Thyroid gland (tissue), 4 donors: ENCODE results near the gene CETN1. TPM values are rescaled to one million over a fixed set of nuclear protein-coding genes. Genes with fewer than 3 reads are reported as not detected.

Experiments used
- DNase-seq, 2 donors: peaks; one replicate each; pipeline ENCODE4 v3.0.0-alpha.2; 2019
- H3K27ac ChIP-seq, 3 donors: fragments of 200-600 bp; sonication (generic); 1 replicate in 2 of 3; 2 replicates in 1 of 3; pipeline ENCODE4 v1.5.1; 2016 to 2019; ENCODE audit warnings: mild to moderate bottlenecking in 1 of 3, moderate library complexity in 1 of 3
- H3K27me3 ChIP-seq: fragments of 200-600 bp; sonication (generic); one replicate; pipeline ENCODE4 v1.5.1; 2019
- H3K36me3 ChIP-seq, 2 donors: fragments of 200-600 bp; sonication (generic); one replicate each; pipeline ENCODE4 v1.5.1; 2016 to 2019
- H3K4me1 ChIP-seq, 2 donors: fragments of 200-600 bp; sonication (generic); one replicate each; pipeline ENCODE4 v1.5.1; 2017 to 2019
- H3K4me3 ChIP-seq, 3 donors: fragments of 200-600 bp; sonication (generic); replicated peaks in 1 of 3; 1 replicate in 2 of 3; 2 replicates in 1 of 3; pipeline ENCODE4 v1.5.1; 2016; ENCODE audit warnings: mild to moderate bottlenecking in 1 of 3
- H3K9me3 ChIP-seq: fragments of 200-600 bp; sonication (generic); one replicate; pipeline ENCODE4 v1.5.1; 2017
- POLR2A ChIP-seq, 2 donors: fragments of 450-650 bp; IDR thresholded peaks; one replicate each; pipeline ENCODE4 v1.6.1; 2017; ENCODE audit warnings: antibody characterized with exemption in 2 of 2, mild to moderate bottlenecking in 2 of 2, moderate library complexity in 1 of 2
- WGBS, 2 donors: methylation state at CpG; one replicate each; pipeline ENCODE4 v1.1.5; 2017; 5-methylcytosine and 5-hydroxymethylcytosine counted together
- intact Hi-C: fragments of 100-400 bp; cut with DNase I; formaldehyde crosslinking; loops from one replicate; pipeline ENCODE4 v1.15.1; 2023
- total RNA-seq, 4 donors: library from RNA; depleted of rRNA; stranded (reverse); fragments of >200 nt; gene quantifications; one replicate each; pipeline ENCODE4 v1.2.3, GENCODE V29; 2016
- TF ChIP-seq, protein P1 (sequence below), 6 experiments: fragments of 200-600 bp in 3 of 6; fragments of 450-650 bp in 3 of 6; sonication (generic) in 3 of 6; IDR thresholded peaks; one replicate each; pipeline ENCODE4 v1.5.1; 2016 to 2019; ENCODE audit warnings: antibody characterized with exemption in 6 of 6, mild to moderate bottlenecking in 2 of 6, inconsistent platforms in 1 of 6, moderate library complexity in 1 of 6

The CETN1 gene
- total RNA-seq, 4 donors from 2014 or later, result 0.27 TPM; not detected in 3

- 84 to 89% methylated on average over 3 of the region's 3 CpGs for WGBS, 2 donors
- peaks cover 0 to 11% of the 10 kb centered on the region in 2 donors for H3K4me1 ChIP-seq
- no peak for DNase-seq
- H3K4me3 ChIP-seq, result no peak overlapping the region
- H3K27ac ChIP-seq, result no peak overlapping the region
- H3K36me3 ChIP-seq, result no peaks in the 10 kb centered on the region
- H3K27me3 ChIP-seq, result no peaks in the 10 kb centered on the region
- TF ChIP-seq, protein P1, sequence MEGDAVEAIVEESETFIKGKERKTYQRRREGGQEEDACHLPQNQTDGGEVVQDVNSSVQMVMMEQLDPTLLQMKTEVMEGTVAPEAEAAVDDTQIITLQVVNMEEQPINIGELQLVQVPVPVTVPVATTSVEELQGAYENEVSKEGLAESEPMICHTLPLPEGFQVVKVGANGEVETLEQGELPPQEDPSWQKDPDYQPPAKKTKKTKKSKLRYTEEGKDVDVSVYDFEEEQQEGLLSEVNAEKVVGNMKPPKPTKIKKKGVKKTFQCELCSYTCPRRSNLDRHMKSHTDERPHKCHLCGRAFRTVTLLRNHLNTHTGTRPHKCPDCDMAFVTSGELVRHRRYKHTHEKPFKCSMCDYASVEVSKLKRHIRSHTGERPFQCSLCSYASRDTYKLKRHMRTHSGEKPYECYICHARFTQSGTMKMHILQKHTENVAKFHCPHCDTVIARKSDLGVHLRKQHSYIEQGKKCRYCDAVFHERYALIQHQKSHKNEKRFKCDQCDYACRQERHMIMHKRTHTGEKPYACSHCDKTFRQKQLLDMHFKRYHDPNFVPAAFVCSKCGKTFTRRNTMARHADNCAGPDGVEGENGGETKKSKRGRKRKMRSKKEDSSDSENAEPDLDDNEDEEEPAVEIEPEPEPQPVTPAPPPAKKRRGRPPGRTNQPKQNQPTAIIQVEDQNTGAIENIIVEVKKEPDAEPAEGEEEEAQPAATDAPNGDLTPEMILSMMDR (IDR thresholded peaks at IDR 0.05), result no peak
- intact Hi-C loops, result no loop called here
- H3K9me3 ChIP-seq, result no peaks in the 10 kb centered on the region
Measured at GRCh38 chr18:600107-600506, 19.9 kb downstream of the CETN1 start.

- no peaks in the 10 kb centered on the region for H3K27me3 ChIP-seq
- no peak overlapping the region for H3K27ac ChIP-seq
- H3K9me3 ChIP-seq, result no peaks in the 10 kb centered on the region
- WGBS, 2 donors, result 74 to 83% methylated on average over 8 of the region's 8 CpGs
- no peak overlapping the region for H3K4me3 ChIP-seq
- no peaks in the 10 kb centered on the region for H3K4me1 ChIP-seq
- no peaks in the 10 kb centered on the region for H3K36me3 ChIP-seq
- intact Hi-C loops, result no loop called here
- DNase-seq, result no peak
- TF ChIP-seq, protein P1 (IDR thresholded peaks at IDR 0.05), result no peak
- TF ChIP-seq POLR2A (IDR thresholded peaks at IDR 0.05), result no peak
Measured at GRCh38 chr18:604771-605170, 24.6 kb downstream of the CETN1 start.

DNA sequence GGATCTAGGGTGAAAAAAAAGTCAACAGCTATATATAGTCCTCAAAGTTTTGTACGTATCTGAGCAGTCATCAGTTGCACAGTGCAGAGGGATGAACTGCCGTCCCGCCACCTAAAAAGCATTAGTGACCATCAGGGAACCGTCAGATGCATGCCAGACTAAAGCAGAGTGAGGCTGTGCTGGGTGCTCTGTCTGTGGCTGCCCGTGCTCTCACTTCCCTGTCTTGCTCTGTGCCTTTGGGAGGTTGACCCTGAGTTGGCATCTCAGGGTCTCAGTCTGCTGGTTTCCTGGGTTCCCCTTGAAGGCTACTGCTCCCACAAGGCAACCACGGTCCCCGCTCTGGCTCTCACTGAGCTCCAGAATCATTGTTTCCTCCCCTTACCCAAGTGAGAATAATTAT, 27.8 kb downstream of the CETN1 start:
- no peaks in the 10 kb centered on the region for H3K36me3 ChIP-seq
- no peak overlapping the region for H3K4me3 ChIP-seq
- no peaks in the 10 kb centered on the region for H3K9me3 ChIP-seq
- TF ChIP-seq POLR2A (IDR thresholded peaks at IDR 0.05), result no peak
- TF ChIP-seq, protein P1 (IDR thresholded peaks at IDR 0.05), result no peak
- WGBS, 2 donors, result 88 to 90% methylated on average over 7 of the region's 7 CpGs
- H3K27ac ChIP-seq, result no peak overlapping the region
- DNase-seq, result no peak
- no peaks in the 10 kb centered on the region for H3K27me3 ChIP-seq
- H3K4me1 ChIP-seq, result no peaks in the 10 kb centered on the region
- intact Hi-C loops, result no loop called here

- no peak overlapping the region for H3K4me3 ChIP-seq
- H3K36me3 ChIP-seq, result no peaks in the 10 kb centered on the region
- no peaks in the 10 kb centered on the region for H3K4me1 ChIP-seq
- no peak overlapping the region for H3K27ac ChIP-seq
- no peaks in the 10 kb centered on the region for H3K9me3 ChIP-seq
- no peaks in the 10 kb centered on the region for H3K27me3 ChIP-seq
- intact Hi-C loops, result loop anchor here (10.0 kb wide), 1 partner anchor 326 kb away; no protein-coding TSS in a partner anchor
- TF ChIP-seq, protein P1 (IDR thresholded peaks at IDR 0.05), result no peak
- TF ChIP-seq POLR2A (IDR thresholded peaks at IDR 0.05), result no peak
- DNase-seq, result no peak
- 83 to 91% methylated on average over 15 of the region's 15 CpGs for WGBS, 2 donors
Measured at GRCh38 chr18:610214-610928, 30.2 kb downstream of the CETN1 start.

DNA sequence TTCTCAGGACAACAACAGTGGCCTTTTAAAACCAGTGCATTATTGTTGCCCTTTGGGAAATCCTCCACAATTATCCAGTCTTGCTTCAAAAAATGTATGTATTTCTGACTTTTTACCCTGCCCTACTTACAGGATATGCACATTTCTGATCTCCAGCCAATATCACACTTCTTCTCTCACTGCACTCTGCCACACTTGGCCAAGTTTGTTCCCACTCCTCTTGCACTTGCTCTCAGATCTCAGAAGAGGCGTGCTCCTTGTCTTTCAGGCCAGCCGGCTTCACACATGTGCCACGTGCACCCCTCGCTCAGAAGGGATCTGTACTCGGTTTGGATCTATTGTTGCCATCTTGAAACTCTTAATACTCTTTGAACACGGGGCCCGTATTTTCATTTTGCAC, 32.0 kb downstream of the CETN1 start:
- 48 to 56% methylated on average over 7 of the region's 7 CpGs for WGBS, 2 donors
- TF ChIP-seq, protein P1 (IDR thresholded peaks at IDR 0.05), result no peak
- TF ChIP-seq POLR2A (IDR thresholded peaks at IDR 0.05), result no peak
- Histone ChIP-seq H3K9me3 (no peaks in the 10 kb centered on the region), H3K4me3 (no peak overlapping the region), H3K36me3 (no peaks in the 10 kb centered on the region), H3K27ac (no peak overlapping the region), H3K4me1 (no peaks in the 10 kb centered on the region), H3K27me3 (no peaks in the 10 kb centered on the region)
- intact Hi-C loops, result loop anchor here (10.0 kb wide), 1 partner anchor 327 kb away; no protein-coding TSS in a partner anchor
- peak; percentile 16 to 30 for DNase-seq
